ENCODE measurements around the gene MTFP1.

- TF ChIP-seq, protein P1, sequence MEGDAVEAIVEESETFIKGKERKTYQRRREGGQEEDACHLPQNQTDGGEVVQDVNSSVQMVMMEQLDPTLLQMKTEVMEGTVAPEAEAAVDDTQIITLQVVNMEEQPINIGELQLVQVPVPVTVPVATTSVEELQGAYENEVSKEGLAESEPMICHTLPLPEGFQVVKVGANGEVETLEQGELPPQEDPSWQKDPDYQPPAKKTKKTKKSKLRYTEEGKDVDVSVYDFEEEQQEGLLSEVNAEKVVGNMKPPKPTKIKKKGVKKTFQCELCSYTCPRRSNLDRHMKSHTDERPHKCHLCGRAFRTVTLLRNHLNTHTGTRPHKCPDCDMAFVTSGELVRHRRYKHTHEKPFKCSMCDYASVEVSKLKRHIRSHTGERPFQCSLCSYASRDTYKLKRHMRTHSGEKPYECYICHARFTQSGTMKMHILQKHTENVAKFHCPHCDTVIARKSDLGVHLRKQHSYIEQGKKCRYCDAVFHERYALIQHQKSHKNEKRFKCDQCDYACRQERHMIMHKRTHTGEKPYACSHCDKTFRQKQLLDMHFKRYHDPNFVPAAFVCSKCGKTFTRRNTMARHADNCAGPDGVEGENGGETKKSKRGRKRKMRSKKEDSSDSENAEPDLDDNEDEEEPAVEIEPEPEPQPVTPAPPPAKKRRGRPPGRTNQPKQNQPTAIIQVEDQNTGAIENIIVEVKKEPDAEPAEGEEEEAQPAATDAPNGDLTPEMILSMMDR (conservative IDR thresholded peaks at IDR 0.05; ENCODE audit: low read length), result no peak
- TF ChIP-seq EZH2phosphoT487 (IDR thresholded peaks at IDR 0.05; ENCODE audit: borderline replicate concordance), result no peak
These were observed 9.3 kb downstream of the MTFP1 start for GRCh38 chr22:30434843-30435242.
